GM19455 (cell line): Measurements from ENCODE around the gene TMEM258.

Experiments used
- ATAC-seq: cut with Tn5 transposase; IDR thresholded peaks from one replicate; pipeline ENCODE4 v1.9.1; 2021; ENCODE audit not compliant: unreplicated experiment

The TMEM258 gene

DNA sequence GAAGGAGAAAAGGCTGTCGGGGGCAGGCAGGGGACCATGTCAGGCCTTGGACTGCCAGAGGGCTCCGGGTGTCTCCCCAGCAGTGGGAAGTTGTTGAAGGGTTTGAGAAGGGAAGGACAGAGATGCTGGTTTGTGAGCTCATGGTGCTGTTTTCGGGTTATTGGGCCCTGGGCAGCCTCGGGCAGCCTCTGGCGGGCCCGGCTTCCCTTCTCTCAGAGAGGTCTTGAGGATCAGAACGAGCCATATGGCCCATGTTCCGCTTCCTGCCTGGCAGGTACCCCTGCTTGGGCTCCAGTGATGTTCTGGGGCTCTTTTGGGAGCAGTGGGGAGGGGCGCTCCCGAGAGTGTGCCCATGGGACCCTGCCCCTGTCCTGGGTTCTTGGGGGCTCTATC is 30.2 kb downstream of the TMEM258 start:
- no peak for ATAC-seq

DNA sequence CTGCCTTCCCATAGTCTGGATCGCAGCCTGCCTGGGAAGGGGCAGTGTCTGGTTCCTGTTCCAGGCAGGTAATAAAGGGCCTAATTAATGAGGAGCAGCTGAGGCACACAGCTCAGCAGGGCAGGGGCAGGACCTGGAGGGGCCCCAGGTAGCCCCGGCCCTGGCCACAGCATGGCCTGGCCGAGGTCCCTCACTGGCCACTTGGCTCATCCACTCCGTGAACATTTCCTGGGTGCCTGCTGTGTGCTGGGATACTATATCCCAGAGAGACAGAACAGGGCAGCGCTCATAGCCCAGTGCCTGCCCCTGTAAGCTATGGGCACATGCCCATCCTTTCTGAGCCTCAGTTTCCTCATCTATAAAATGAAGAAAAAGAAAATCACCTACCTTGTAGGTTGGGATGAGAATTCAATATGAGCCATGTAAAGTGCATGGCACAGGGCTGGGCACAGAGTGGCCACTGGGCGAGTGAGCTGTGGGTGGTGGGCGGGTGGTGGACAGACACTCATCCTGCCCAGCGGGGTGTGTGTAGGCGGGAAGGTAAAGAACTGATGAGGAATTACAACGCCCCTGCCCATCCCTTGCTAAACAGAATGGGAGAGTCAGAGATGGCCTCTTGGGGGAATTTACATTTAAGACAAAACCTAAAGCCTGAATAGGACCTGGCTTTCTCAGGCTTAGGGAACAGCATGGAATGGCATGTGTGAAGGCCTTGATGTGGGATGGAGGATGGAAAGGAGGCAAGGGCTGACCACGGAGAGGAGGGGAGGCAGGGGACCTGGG is 30.8 kb downstream of the TMEM258 start:
- ATAC-seq = no peak

DNA sequence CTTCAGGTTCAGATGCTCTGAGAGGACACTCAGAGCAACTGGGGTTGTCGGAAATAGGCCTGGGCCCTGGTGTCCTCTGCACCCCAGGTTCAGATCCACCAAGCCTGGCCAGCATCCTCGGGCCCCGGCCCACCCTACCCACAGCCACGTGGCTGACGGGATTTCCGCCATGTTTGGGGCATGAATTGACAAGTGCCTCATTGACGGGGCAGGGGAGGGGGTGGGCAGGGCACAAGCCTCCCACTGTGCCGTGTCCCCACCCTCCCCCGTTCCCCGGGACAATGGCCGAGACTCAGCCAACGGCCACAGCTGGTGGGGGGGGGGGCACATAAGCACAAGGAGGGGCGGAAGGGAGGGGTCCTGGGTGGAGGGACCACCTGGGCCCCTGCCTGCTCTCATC is 31.5 kb downstream of the TMEM258 start:
- no peak for ATAC-seq

- ATAC-seq = no peak
Observed at GRCh38 chr11:61757213-61757862, 35.1 kb downstream of the TMEM258 start.

- ATAC-seq = no peak
Observed at GRCh38 chr11:61756452-61757212, 35.8 kb downstream of the TMEM258 start.

DNA sequence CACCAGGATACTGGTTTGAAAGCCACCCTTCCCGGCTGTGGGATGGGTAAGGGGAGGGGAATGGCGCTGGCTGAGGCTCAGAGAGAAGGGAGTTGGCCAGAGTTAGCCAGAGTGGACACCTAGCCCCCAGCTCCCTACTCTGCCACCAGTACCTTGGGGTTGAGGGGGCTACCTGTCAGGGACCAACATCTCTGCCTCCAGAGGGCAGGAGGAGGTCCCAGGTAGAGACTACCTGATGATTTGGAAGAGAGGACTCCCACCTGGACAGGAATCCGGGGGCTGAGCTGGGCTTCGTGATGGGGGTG is 36.3 kb downstream of the TMEM258 start:
- no peak for ATAC-seq

- ATAC-seq = no peak
Observed at GRCh38 chr11:61754534-61755482, 37.6 kb downstream of the TMEM258 start.

GRCh38 chr11:61753672-61754071 is 38.7 kb downstream of the TMEM258 start:
- ATAC-seq = no peak

DNA sequence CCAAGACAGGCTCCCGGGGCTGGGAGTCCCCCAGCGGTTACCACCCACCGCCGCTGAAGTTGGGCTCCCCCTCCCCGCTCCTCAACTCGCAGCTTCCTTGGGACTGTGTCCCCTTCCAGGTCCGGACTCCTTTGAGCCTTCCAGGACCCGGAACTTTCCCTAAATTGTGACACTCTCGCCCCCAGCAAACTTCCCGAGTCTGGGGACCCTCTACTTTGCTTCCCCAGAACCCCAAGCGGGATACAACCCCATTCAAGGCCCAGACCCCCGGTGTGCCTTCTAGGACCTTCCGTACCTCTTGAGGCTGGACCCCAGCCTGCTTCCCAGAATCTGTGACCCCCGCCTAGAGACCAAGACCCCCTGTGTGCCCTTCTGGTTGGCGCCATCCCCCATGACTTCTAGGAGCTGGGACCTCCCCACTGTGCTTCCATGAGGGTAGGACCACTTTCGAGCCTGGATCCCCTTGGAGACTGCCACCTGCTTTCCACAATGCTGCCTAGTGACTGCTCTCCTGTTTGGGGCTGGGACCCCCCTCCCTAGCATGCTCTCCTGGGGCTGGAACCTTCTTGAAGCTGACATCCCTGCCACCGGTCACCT is 39.4 kb downstream of the TMEM258 start:
- ATAC-seq = no peak

DNA sequence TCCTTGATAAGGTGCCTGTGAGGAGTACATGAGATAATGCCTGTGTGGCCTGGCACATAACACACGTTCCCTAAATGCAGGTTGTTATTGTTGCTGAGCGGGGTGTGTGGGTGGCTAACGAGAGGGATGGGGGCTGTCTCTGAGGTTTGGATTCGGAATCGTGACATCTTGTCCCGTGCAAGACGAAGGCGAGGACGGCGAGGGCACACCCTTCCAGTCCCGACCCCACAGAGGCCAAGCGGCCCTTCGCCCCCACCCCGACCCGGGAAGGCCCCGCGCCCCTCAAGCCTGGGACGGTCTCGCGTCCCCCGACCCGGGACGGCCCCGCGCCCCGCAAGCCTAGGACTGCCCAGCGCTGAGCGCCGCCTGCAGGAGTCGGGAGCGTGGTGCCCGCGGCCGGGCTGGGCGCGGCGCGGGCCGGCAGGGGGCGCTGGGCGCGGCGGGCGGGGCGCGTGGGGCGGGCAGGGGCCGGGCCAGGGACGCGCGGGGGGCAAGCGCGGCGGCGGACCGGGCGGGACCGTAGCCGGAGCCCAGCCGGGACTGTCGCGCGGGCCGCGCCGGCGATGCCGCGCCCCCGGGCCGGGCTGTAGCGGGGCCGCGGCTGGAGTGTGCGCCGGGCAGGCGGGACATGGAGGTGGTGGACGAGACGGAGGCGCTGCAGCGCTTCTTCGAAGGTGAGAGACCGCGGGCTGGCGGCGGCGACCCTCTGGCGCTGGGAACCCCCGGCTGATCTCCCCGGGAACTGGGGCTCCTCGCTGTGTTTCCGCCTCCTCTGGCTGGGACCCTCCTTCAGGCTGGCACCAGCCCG is 40.1 kb downstream of the TMEM258 start, which contains the start of gene MYRF:
Gene MYRF, plus strand, starts transcription at position 520 of the 808 bp plus-strand sequence. Its CDS starts 109 bp downstream, at position 629.
- ATAC-seq = no peak

- no peak for ATAC-seq
Observed at GRCh38 chr11:61751384-61751783, 41.0 kb downstream of the TMEM258 start.

- ATAC-seq = no peak
Observed at GRCh38 chr11:61750631-61751273, 41.6 kb downstream of the TMEM258 start.

GRCh38 chr11:61749591-61750217 is 42.7 kb downstream of the TMEM258 start:
- ATAC-seq = no peak

GRCh38 chr11:61747967-61748285 is 44.5 kb downstream of the TMEM258 start:
- no peak for ATAC-seq

DNA sequence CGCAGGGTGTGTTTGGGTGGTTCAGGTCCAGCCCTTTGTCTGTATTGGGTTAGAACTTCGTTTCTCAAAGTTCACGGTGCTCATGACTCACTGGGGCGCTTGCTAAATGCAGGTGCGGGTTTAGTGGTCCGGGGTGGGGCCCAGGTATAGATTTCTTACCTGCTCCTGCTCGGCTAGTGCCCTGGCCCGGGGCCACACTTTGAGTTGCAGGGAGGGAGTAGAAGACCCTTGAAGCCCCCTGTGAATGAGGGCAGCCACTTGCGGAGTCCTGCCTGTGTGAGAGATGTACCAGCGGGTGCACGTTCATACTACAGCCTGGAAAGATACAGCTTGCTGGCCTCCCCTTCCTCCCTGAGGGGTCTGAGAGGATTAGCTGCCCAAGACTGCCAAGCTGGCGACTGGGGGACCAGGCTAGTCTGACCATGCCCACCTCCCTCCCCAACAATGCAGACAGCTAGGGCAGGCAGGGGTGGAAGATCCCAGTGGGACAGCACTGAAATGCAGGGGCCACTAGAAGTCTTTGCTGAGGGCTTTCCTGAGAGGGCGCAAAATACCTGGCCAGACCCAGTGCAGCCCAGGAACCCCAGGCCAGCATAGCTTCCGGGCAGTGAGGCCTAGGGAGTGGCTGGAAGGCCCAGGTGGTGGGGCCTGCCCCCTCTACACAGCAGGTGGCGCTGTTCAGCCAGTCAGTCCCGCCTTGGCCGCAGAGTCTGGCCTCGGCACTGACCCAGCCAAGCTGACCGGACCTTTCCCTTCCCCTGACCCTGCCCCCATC is 45.0 kb downstream of the TMEM258 start:
- peak; percentile 57 for ATAC-seq

DNA sequence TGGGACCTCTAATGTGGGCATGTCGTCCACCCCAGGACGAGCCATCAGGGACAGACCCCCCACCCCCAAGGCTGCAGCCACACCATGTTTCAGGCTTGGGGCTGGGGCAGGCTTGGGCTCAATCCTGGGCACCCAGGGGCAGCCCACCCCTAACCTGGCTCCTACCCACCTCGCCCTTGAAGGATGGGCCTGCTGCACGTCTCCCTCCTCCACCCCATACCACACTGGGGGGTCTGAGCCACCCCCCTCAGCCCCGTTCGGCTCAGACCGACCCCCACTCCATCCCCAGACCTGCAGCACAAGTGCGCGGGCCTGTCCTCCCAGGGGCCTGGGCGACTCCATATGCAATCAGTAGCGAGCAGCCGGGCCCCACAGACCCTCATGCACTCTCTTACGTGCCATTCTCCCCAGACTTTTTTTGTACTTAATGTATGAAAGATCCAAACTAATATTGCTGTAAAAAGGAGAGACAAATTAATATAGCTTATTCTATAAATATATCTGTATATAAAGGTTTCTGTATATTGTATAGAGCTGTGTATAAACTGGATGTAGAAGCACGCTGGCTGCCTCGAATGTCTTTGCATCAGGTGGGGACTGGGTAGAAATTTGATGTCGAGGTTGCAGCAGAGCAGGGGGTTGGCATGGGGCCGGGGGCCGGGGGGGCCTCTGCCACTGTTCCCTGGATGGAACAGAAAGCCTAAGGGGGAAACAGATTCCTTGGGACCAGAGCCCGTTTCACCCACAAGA is 45.8 kb downstream of the TMEM258 start:
- no peak for ATAC-seq

- no peak for ATAC-seq
Observed at GRCh38 chr11:61745781-61746441, 46.5 kb downstream of the TMEM258 start.
